ENCODE data around the gene PLA2G1B. TPM values are rescaled to one million over a fixed set of nuclear protein-coding genes. Genes with fewer than 3 reads are reported as not detected.
A peak's percentile ranks its signal among the peaks of the same experiment; 100 is the strongest.

The PLA2G1B gene
- total RNA-seq, 2 donors from 2014 or later: not detected

DNA sequence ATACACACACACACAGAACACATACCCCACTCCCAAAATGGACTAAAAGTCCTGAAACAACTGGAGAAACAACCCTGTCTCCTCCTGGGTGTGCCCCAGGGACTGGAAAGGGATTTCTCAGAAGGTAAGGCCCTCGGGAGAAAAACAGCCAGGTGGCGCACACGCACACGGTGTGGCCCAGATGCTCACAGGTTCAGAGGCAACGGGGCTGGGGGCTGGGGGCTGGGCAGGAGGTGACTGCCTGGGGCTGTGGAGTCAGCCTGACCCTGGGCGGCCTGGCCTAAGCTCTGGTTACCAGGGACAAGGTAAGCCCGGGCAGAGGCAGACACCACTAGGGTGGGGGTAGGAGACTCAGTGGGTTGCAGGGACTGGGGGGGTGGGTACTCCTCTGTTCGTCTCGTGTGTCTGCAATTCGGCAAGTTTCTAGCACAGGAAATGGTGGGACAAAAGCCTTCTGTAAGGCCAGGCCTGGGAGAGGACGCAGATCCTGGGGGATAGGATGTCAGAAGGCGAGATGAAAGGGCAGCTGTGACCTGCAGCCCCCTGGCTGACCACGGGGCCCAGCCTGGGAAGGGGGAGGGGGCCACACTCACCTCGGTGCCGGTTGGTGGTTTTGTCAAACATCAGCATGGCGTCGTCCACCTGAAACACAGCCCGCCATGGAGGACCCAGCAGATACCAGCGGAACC lies 31.0 kb upstream of the PLA2G1B start:
- Mint-ChIP-seq H3K27me3 (ENCODE audit: insufficient read depth) (no peaks in the 10 kb centered on the region), H3K9me3 (no peaks in the 10 kb centered on the region), H3K4me1 (peaks cover 36% of the 10 kb centered on the region), H3K4me3 (no peak overlapping the region), H3K27ac (peak overlapping the region; percentile 25), H3K36me3 (ENCODE audit: low read depth) (peaks cover 85% of the 10 kb centered on the region)
- peak; percentile 89 for DNase-seq
- Histone ChIP-seq H3K4me3 (ENCODE audit: low read length) (no peak overlapping the region), H3K9ac (ENCODE audit: extremely low read depth, low read length, poor library complexity, severe bottlenecking) (no peak overlapping the region), H3K27ac (ENCODE audit: low read depth, low read length) (peak overlapping the region; percentile 67), H3K27me3 (ENCODE audit: control insufficient read depth, insufficient read depth, low read length, poor library complexity, severe bottlenecking) (no peaks in the 10 kb centered on the region), H3K36me3 (ENCODE audit: control insufficient read depth, insufficient read depth, low read length) (peaks cover 83% of the 10 kb centered on the region), H3K9me3 (ENCODE audit: control insufficient read depth, low read length) (no peaks in the 10 kb centered on the region), H3K4me1 (ENCODE audit: control insufficient read depth, insufficient read depth, low read length) (peaks cover 20% of the 10 kb centered on the region)
- 73 to 81% methylated on average over 10 to 19 of the region's 19 CpGs for WGBS, 2 experiments (ENCODE audit: insufficient coverage in 1 of 2, insufficient read length in 1 of 2)
- TF ChIP-seq, protein P1, sequence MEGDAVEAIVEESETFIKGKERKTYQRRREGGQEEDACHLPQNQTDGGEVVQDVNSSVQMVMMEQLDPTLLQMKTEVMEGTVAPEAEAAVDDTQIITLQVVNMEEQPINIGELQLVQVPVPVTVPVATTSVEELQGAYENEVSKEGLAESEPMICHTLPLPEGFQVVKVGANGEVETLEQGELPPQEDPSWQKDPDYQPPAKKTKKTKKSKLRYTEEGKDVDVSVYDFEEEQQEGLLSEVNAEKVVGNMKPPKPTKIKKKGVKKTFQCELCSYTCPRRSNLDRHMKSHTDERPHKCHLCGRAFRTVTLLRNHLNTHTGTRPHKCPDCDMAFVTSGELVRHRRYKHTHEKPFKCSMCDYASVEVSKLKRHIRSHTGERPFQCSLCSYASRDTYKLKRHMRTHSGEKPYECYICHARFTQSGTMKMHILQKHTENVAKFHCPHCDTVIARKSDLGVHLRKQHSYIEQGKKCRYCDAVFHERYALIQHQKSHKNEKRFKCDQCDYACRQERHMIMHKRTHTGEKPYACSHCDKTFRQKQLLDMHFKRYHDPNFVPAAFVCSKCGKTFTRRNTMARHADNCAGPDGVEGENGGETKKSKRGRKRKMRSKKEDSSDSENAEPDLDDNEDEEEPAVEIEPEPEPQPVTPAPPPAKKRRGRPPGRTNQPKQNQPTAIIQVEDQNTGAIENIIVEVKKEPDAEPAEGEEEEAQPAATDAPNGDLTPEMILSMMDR (conservative IDR thresholded peaks at IDR 0.05): peak; percentile 52

DNA sequence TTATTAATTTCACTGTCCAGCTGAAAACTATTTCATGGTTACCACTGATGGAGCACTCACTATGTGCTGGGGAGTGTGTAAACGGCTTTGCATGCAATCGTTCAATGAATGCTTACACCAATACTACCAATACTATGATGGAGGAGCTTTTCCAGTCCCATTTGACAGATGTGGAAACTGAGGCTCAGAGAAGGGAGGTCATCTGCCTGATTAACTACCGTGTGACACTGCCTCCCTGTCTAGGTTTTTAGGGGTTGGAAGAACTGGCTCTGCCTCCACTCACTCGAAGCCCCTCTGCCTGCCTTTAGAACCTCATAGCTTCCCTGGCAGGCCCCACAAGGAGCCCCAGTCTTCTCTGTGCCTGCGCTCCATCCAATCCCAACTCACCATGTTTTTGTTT lies 29.5 kb upstream of the PLA2G1B start:
- Histone ChIP-seq H3K36me3 (ENCODE audit: control insufficient read depth, insufficient read depth, low read length) (peaks cover 83% of the 10 kb centered on the region), H3K9ac (ENCODE audit: extremely low read depth, low read length, poor library complexity, severe bottlenecking) (no peak overlapping the region), H3K9me3 (ENCODE audit: control insufficient read depth, low read length) (no peaks in the 10 kb centered on the region), H3K27ac (ENCODE audit: low read depth, low read length) (peak overlapping the region; percentile 44), H3K4me1 (ENCODE audit: control insufficient read depth, insufficient read depth, low read length) (peaks cover 6% of the 10 kb centered on the region), H3K4me3 (ENCODE audit: low read length) (no peak overlapping the region), H3K27me3 (ENCODE audit: control insufficient read depth, insufficient read depth, low read length, poor library complexity, severe bottlenecking) (no peaks in the 10 kb centered on the region)
- 95 to 100% methylated on average over 2 to 5 of the region's 5 CpGs for WGBS, 2 experiments (ENCODE audit: insufficient coverage in 1 of 2, insufficient read length in 1 of 2)
- Mint-ChIP-seq H3K27me3 (ENCODE audit: insufficient read depth) (no peaks in the 10 kb centered on the region), H3K9me3 (no peaks in the 10 kb centered on the region), H3K4me3 (no peak overlapping the region), H3K4me1 (peaks cover 21% of the 10 kb centered on the region), H3K36me3 (ENCODE audit: low read depth) (peaks cover 84% of the 10 kb centered on the region), H3K27ac (peak overlapping the region; percentile 87)
- TF ChIP-seq, protein P1 (conservative IDR thresholded peaks at IDR 0.05): no peak
- no peak for DNase-seq

DNA sequence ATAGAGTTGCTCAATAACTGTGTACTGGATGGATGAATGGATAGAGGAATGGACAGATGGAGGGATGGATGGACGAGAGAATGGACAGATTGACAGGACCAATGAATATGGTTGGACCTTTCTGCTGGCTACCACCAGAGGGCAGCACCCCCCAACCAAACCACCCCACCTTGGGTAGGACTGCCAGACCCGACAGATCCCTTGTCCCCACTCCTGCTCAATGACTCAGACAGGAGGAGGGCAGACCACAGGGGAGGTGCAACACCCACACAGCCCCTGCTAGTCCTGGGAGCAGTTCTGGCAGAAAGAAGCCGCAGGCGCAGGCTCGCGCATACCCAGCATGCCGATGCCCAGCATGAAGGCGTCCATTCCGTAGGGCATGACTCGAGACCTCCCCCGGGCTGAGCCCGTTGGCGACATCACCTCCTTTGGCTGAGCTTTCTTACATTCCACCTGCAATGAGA lies 29.0 kb upstream of the PLA2G1B start:
- H3K9ac ChIP-seq (ENCODE audit: extremely low read depth, low read length, poor library complexity, severe bottlenecking): no peak overlapping the region
- peaks cover 83% of the 10 kb centered on the region for H3K36me3 ChIP-seq (ENCODE audit: control insufficient read depth, insufficient read depth, low read length)
- peak; percentile 97 for DNase-seq
- TF ChIP-seq, protein P1 (conservative IDR thresholded peaks at IDR 0.05): peak; percentile 93
- peaks cover 85% of the 10 kb centered on the region for H3K36me3 Mint-ChIP-seq (ENCODE audit: low read depth)
- no peaks in the 10 kb centered on the region for H3K9me3 ChIP-seq (ENCODE audit: control insufficient read depth, low read length)
- H3K4me3 Mint-ChIP-seq: no peak overlapping the region
- peak overlapping the region; percentile 87 for H3K27ac Mint-ChIP-seq
- no peaks in the 10 kb centered on the region for H3K27me3 Mint-ChIP-seq (ENCODE audit: insufficient read depth)
- no peaks in the 10 kb centered on the region for H3K27me3 ChIP-seq (ENCODE audit: control insufficient read depth, insufficient read depth, low read length, poor library complexity, severe bottlenecking)
- 72 to 81% methylated on average over 11 to 13 of the region's 13 CpGs for WGBS, 2 experiments (ENCODE audit: insufficient coverage in 1 of 2, insufficient read length in 1 of 2)
- peaks cover 18% of the 10 kb centered on the region for H3K4me1 Mint-ChIP-seq
- no peaks in the 10 kb centered on the region for H3K9me3 Mint-ChIP-seq
- H3K4me3 ChIP-seq (ENCODE audit: low read length): no peak overlapping the region
- peak overlapping the region; percentile 44 for H3K27ac ChIP-seq (ENCODE audit: low read depth, low read length)
- H3K4me1 ChIP-seq (ENCODE audit: control insufficient read depth, insufficient read depth, low read length): peaks cover 6% of the 10 kb centered on the region

Measured in endodermal cell (in vitro differentiated cells).